Heart left ventricle (tissue), 16 donors: ENCODE data around the gene COX7A2L. TPM values are rescaled to one million over a fixed set of nuclear protein-coding genes. Genes with fewer than 3 reads are reported as not detected.

Source experiments
- ATAC-seq, 4 donors: fragments of 200-7000 bp; cut with Tn5 transposase; one replicate each; pipeline ENCODE4 v1.9.1; 2020 to 2022; ENCODE audit warnings: moderate library complexity in 4 of 4, mild to moderate bottlenecking in 3 of 4, moderate number of reproducible peaks in 1 of 4
- DNase-seq, 5 donors: peaks; one replicate each; pipeline ENCODE4 v3.0.0-alpha.2; 2020
- H3K27ac ChIP-seq, 12 donors: fragments of 200-600 bp; sonication (generic) in 4 of 12; one replicate each; pipeline versions ENCODE4 v1.5.0 to v1.8.0; 2016 to 2022; ENCODE audit warnings: mild to moderate bottlenecking in 2 of 12
- H3K27me3 ChIP-seq, 9 donors: fragments of 200-600 bp; sonication (generic) in 2 of 9; one replicate each; pipeline versions ENCODE4 v1.5.1 to v1.8.0; 2016 to 2022; ENCODE audit warnings: mild to moderate bottlenecking in 3 of 9
- H3K36me3 ChIP-seq, 9 donors: fragments of 200-600 bp; sonication (generic) in 2 of 9; one replicate each; pipeline versions ENCODE4 v1.5.0 to v1.8.0; 2018 to 2022; ENCODE audit warnings: mild to moderate bottlenecking in 2 of 9
- H3K4me1 ChIP-seq, 12 donors: fragments of 200-600 bp; sonication (generic) in 4 of 12; one replicate each; pipeline versions ENCODE4 v1.5.0 to v1.8.0; 2016 to 2022; ENCODE audit warnings: mild to moderate bottlenecking in 3 of 12
- H3K4me3 ChIP-seq, 12 donors: fragments of 200-600 bp; sonication (generic) in 4 of 12; one replicate each; pipeline versions ENCODE4 v1.5.0 to v1.8.0; 2017 to 2022; ENCODE audit warnings: mild to moderate bottlenecking in 9 of 12, moderate library complexity in 4 of 12
- H3K9me3 ChIP-seq, 12 donors: fragments of 200-600 bp; sonication (generic) in 4 of 12; one replicate each; pipeline versions ENCODE4 v1.5.0 to v1.8.0; 2016 to 2022; ENCODE audit warnings: mild to moderate bottlenecking in 1 of 12
- CTCF ChIP-seq, 12 donors: fragments of 200-600 bp; sonication (generic) in 4 of 12; IDR thresholded peaks; one replicate each; pipeline versions ENCODE4 v1.5.0 to v1.8.0; 2018 to 2022; ENCODE audit warnings: antibody characterized with exemption in 12 of 12, mild to moderate bottlenecking in 5 of 12
- POLR2A ChIP-seq, 2 donors: fragments of 450-650 bp; IDR thresholded peaks; one replicate each; pipeline ENCODE4 v1.6.1; 2017; ENCODE audit warnings: antibody characterized with exemption in 2 of 2, mild to moderate bottlenecking in 2 of 2, moderate library complexity in 2 of 2
- WGBS, 4 donors: extraction: QIAGEN DNeasy Blood & Tissue Kit in 2 of 4; methylation state at CpG; one replicate each; pipeline versions ENCODE4 v1.1.5 to v1.1.7; 2013 to 2018; 5-methylcytosine and 5-hydroxymethylcytosine counted together
- intact Hi-C, 10 donors: fragments of 100-400 bp; cut with DNase I; formaldehyde crosslinking; loops; one replicate each; pipeline versions ENCODE4 v1.11.1 to v1.14.2; 2022
- polyA plus RNA-seq, 2 donors: library from polyadenylated mRNA; stranded (reverse); fragments of 200-250 nt; gene quantifications; one replicate each; pipeline ENCODE4 v1.2.3, GENCODE V29; 2013
- total RNA-seq, 9 donors: library from RNA; depleted of rRNA in 2 of 9; stranded (reverse); fragments of >200 nt in 2 of 9; fragmentation: NEBNext Ultra II Directional in 3 of 9; extraction: Animal tissue kit (Norgen Biotek cat#: 25700) in 3 of 9; gene quantifications; one replicate each; pipeline versions ENCODE4 v1.1.0 to v1.2.4, GENCODE V29; 2016 to 2023
- donor health status: ischemic (EF 13 %, LVEDD 7.1; RV severe dilation, severe dysfunction).
- donor health status: healthy with polysubstance abuse.
- donor health status: DM: no; HTN: yes; CAD: no.
- donor health status: DM: no; HTN: no; CAD: no.
- donor health status: ischemic (EF 25% LVEDD 6.9; RV normal size, moderate dysfunction).
- donor health status: ischemic (EF 25% LVEDD 5.7; RV mildly dilated, moderate dysfunction).
- donor health status: healthy.
- donor health status: DM: yes; HTN: yes; CAD: no.
- donor health status: ischemic (EF 35%, LVEDD 5.7; RV mildly dilated, moderate dysfunction).
- donor health status: nonischemic (EF 11% LVEDD 7.7; RV severe dilation, severe dysfunction).
- donor health status: DM: yes; HTN: yes; CAD: no.
- donor health status: PGD.
- donor health status: ischemic (EF 29% LVEDD 5.4; RV normal size, mild dysfunction).
- donor health status: nonischemic (EF 23%, LVEDD 6.1; RV moderate dilation, normal function).

The COX7A2L gene
- total and polyA plus RNA-seq, 11 donors, result 57.2 to 138 (median 105) TPM

GRCh38 chr2:42312106-42312505 lies 48.9 kb downstream of the COX7A2L start:
- DNase-seq (no peak), ATAC-seq (no peak)
- H3K4me3 ChIP-seq, result no peak overlapping the region
- peaks cover 0 to 14% (median 0%) of the 10 kb centered on the region in 12 donors for H3K4me1 ChIP-seq
- TF ChIP-seq CTCF (IDR thresholded peaks at IDR 0.05) (no peak), POLR2A (IDR thresholded peaks at IDR 0.05) (no peak)
- whole genome bisulfite sequencing, 4 donors, result 82 to 90% (median 86%) methylated on average over 4 of the region's 4 CpGs
- intact Hi-C loops, result no loop called here
- H3K36me3 ChIP-seq, result peaks cover 0 to 53% (median 35%) of the 10 kb centered on the region in 9 donors
- no peaks in the 10 kb centered on the region for H3K27me3 ChIP-seq
- no peaks in the 10 kb centered on the region for H3K9me3 ChIP-seq
- no peak overlapping the region for H3K27ac ChIP-seq

GRCh38 chr2:42310007-42310515 lies 51.0 kb downstream of the COX7A2L start:
- ATAC-seq, result no peak
- 93 to 100% (median 97%) methylated on average over 1 of the region's 1 CpG for WGBS, 4 donors
- H3K27ac ChIP-seq, result no peak overlapping the region
- no peak for DNase-seq
- TF ChIP-seq CTCF (IDR thresholded peaks at IDR 0.05) (no peak), POLR2A (IDR thresholded peaks at IDR 0.05) (no peak)
- H3K36me3 ChIP-seq, result peaks cover 0 to 56% (median 26%) of the 10 kb centered on the region in 9 donors
- no peaks in the 10 kb centered on the region for H3K9me3 ChIP-seq
- H3K4me1 ChIP-seq, result peaks cover 0 to 9% (median 0%) of the 10 kb centered on the region in 12 donors
- no peaks in the 10 kb centered on the region for H3K27me3 ChIP-seq
- no peak overlapping the region for H3K4me3 ChIP-seq
- intact Hi-C loops, result no loop called here

GRCh38 chr2:42309366-42309765 lies 51.7 kb downstream of the COX7A2L start:
- DNase-seq (no peak), ATAC-seq (no peak)
- Histone ChIP-seq H3K9me3 (no peaks in the 10 kb centered on the region), H3K4me1 (peaks cover 0 to 2% (median 0%) of the 10 kb centered on the region in 12 donors), H3K27ac (no peak overlapping the region), H3K36me3 (peaks cover 0 to 58% (median 27%) of the 10 kb centered on the region in 9 donors), H3K27me3 (no peaks in the 10 kb centered on the region), H3K4me3 (no peak overlapping the region)
- intact Hi-C loops, result no loop called here
- TF ChIP-seq CTCF (IDR thresholded peaks at IDR 0.05), result no peak
- TF ChIP-seq POLR2A (IDR thresholded peaks at IDR 0.05), result no peak
- WGBS, 4 donors, result 96 to 99% (median 98%) methylated on average over 2 of the region's 2 CpGs

- intact Hi-C loops, result no loop called here
- ATAC-seq (no peak), DNase-seq (no peak)
These were observed 53.8 kb downstream of the COX7A2L start for GRCh38 chr2:42307180-42307579.

More at GRCh38 chr2:42307180-42307579, 53.8 kb downstream of the COX7A2L start:
- Histone ChIP-seq H3K27me3 (no peaks in the 10 kb centered on the region), H3K4me3 (no peak overlapping the region), H3K4me1 (no peaks in the 10 kb centered on the region), H3K36me3 (peaks cover 0 to 71% (median 49%) of the 10 kb centered on the region in 9 donors), H3K27ac (no peak overlapping the region), H3K9me3 (no peaks in the 10 kb centered on the region)
- TF ChIP-seq CTCF (IDR thresholded peaks at IDR 0.05) (no peak), POLR2A (IDR thresholded peaks at IDR 0.05) (no peak)
